SK-N-SH treated with all-trans-retinoic acid at 6 μM for 48 hours (cell line): ENCODE data around the gene GGTLC1.

Experiments used
- ZFP30 ChIP-seq: fragments of 450-650 bp; formaldehyde crosslinking; IDR thresholded peaks from 2 replicates; pipeline ENCODE4 v1.5.0; 2022; ENCODE audit warnings: mild to moderate bottlenecking, moderate library complexity

GGTLC1 gene

DNA sequence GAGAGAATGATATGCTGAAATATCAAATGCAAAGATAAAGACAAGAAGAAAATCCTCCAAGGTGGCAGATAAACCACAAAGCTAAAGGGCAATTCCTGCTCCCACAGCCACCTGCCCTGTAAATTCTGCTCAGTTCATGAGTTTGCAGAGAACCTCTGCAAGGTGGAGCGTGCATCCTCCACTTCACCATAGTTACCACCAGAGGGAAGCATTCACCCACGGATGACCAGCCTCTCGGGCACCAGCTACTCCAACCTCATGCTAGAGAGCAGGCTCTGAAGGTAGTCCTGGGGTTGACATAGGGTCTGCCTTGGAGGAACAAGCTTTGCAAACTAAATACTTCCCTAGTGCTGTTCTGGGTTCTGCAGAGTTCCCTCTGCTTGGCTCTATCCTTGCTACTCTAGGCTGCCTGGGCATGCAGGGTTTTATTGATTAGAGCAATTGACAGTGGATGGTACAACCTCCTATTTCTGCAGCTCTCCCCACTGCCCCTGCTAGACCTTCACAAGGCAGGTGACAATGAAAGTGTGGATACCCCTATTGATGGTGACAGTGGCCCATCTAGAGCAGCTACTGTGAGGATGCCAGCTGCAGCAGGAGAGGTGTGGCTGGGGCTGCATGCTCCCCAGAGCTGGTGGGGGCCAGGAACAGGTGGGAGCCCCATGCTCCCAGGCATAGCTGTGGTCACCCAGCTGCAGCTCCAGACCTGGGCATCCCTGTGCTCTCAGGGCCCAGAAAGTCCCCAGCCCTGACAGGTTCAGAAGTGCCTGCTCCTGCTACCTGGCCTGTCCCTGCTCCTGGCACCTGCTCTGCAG lies 51.1 kb downstream of the GGTLC1 start (continued):
- no peak for TF ChIP-seq ZFP30 (CRISPR knock-in tag)
